Spleen (tissue), 11 donors: Measurements from ENCODE around the gene USP2. TPM values are rescaled to one million over a fixed set of nuclear protein-coding genes. Genes with fewer than 3 reads are reported as not detected.
A peak's percentile ranks its signal among the peaks of the same experiment; 100 is the strongest.

Experiments used
- DNase-seq: peaks from one replicate; pipeline ENCODE4 v3.0.0-alpha.2; 2020
- H3K27ac ChIP-seq, 8 donors: fragments of 200-600 bp; sonication (generic) in 7 of 8; 1 replicate in 4 of 8; 2 replicates in 4 of 8; pipeline versions ENCODE4 v1.5.0 to v1.8.0; 2016 to 2021; ENCODE audit warnings: inconsistent platforms in 4 of 8, mild to moderate bottlenecking in 4 of 8, moderate library complexity in 1 of 8
- H3K27me3 ChIP-seq, 7 donors: fragments of 200-600 bp; sonication (generic) in 6 of 7; replicated peaks in 1 of 7; 1 replicate in 4 of 7; 2 replicates in 3 of 7; pipeline versions ENCODE4 v1.5.0 to v1.8.0; 2016 to 2021; ENCODE audit warnings: inconsistent platforms in 3 of 7, mild to moderate bottlenecking in 1 of 7
- H3K36me3 ChIP-seq, 6 donors: fragments of 200-600 bp; sonication (generic) in 5 of 6; 1 replicate in 4 of 6; 2 replicates in 2 of 6; pipeline versions ENCODE4 v1.5.0 to v1.8.0; 2016 to 2021; ENCODE audit warnings: inconsistent platforms in 2 of 6
- H3K4me1 ChIP-seq, 6 donors: fragments of 200-600 bp; sonication (generic) in 5 of 6; 1 replicate in 3 of 6; 2 replicates in 3 of 6; pipeline versions ENCODE4 v1.5.0 to v1.8.0; 2016 to 2021; ENCODE audit warnings: inconsistent platforms in 3 of 6
- H3K4me3 ChIP-seq, 8 donors: fragments of 200-600 bp; sonication (generic) in 7 of 8; 1 replicate in 4 of 8; 2 replicates in 4 of 8; pipeline versions ENCODE4 v1.5.0 to v1.8.0; 2016 to 2021; ENCODE audit warnings: inconsistent platforms in 4 of 8, mild to moderate bottlenecking in 4 of 8, moderate library complexity in 2 of 8
- H3K9me3 ChIP-seq, 8 donors: fragments of 200-600 bp; sonication (generic) in 7 of 8; 1 replicate in 4 of 8; 2 replicates in 4 of 8; pipeline versions ENCODE4 v1.5.0 to v1.8.0; 2016 to 2021; ENCODE audit warnings: inconsistent platforms in 4 of 8
- POLR2A ChIP-seq, 3 donors: fragments of 450-650 bp; IDR thresholded peaks; one replicate each; pipeline ENCODE4 v1.5.1; 2017; ENCODE audit warnings: antibody characterized with exemption in 3 of 3, mild to moderate bottlenecking in 1 of 3
- POLR2AphosphoS5 ChIP-seq, 3 donors: sonication (generic); formaldehyde crosslinking; IDR thresholded peaks; one replicate each; pipeline ENCODE4 v1.5.1; 2017; ENCODE audit warnings: antibody characterized with exemption in 3 of 3
- WGBS, 5 donors: extraction: QIAGEN DNeasy Blood & Tissue Kit in 3 of 5; methylation state at CpG; one replicate each; pipeline versions ENCODE4 v1.1.5 to v1.1.7; 2013 to 2018; 5-methylcytosine and 5-hydroxymethylcytosine counted together
- intact Hi-C: fragments of 100-400 bp; cut with DNase I; formaldehyde crosslinking; loops from one replicate; pipeline ENCODE4 v1.15.0; 2023; ENCODE audit warnings: low total_unique reads
- polyA plus RNA-seq, 3 donors: library from polyadenylated mRNA; stranded (reverse); fragments of 200-250 nt; gene quantifications; one replicate each; pipeline ENCODE4 v1.2.1, GENCODE V29; 2013
- total RNA-seq, 7 donors: library from RNA; depleted of rRNA in 3 of 7; stranded (reverse); fragments of >200 nt in 3 of 7; fragmentation: NEBNext Ultra II Directional in 4 of 7; extraction: Animal tissue kit (Norgen Biotek cat#: 25700) in 4 of 7; gene quantifications; one replicate each; pipeline versions ENCODE4 v1.1.0 to v1.2.1, GENCODE V29; 2016 to 2021
- TF ChIP-seq, protein P1 (sequence below), 11 experiments: fragments of 200-600 bp in 7 of 11; fragments of 450-650 bp in 4 of 11; sonication (generic) in 4 of 11; IDR thresholded peaks in 8 of 11; conservative IDR thresholded peaks in 3 of 11; 1 replicate in 7 of 11; 2 replicates in 4 of 11; pipeline versions ENCODE4 v1.4.0 to v1.8.0; 2016 to 2021; ENCODE audit warnings: antibody characterized with exemption in 11 of 11, inconsistent platforms in 4 of 11, mild to moderate bottlenecking in 1 of 11
- donor health status: healthy with polysubstance abuse.
- donor health status: DM: no; HTN: no; CAD: no; lungs with moderate emphysema.
- donor health status: DM: no; HTN: no; CAD: no.
- donor health status: Bipolar disorder and iron deficiency.
- donor health status: healthy.
- donor health status: DM: no; HTN: no; CAD: no.
- donor health status: DM: yes; HTN: yes; CAD: no.

Gene USP2
- total and polyA plus RNA-seq, 10 donors: 0.15 to 0.88 (median 0.45) TPM

DNA sequence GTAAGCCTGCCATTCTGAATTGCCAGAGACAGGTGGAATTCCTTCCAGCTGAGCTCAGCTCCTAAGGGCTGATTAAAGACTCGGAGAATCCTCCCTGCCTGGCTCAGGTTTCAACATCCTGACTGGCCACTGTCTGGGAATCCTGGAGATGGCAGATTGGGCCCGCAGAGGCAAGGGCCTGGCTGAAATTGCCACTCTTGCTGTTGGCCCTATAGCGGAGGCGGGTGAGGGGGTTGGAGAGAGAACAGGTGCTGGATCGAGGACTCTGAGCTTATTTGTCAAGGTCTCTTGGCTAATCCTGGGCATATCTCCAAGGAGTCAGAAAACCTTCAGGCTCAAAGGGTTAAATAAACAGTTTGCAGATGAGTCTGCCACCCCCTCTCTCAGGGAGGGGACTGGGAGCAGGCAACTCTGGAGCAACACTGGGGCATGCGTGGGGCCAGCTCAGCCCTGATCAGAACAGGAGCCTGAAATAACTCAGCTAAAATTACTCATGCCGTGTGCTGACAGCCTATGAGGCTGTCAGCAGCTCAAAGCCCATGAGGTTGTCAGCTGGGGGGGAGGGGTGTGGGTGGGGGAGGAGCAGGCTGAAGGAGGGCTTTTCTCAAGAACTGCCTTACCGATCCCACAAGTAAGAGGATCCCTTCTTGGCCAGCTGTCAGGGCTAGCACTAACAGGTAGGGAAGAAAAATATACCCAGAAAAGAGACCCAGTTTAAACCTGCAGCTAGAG, 20.3 kb downstream of the USP2 start:
- peak; percentile 37 for DNase-seq
- Histone ChIP-seq H3K4me1 (peaks cover 0 to 42% (median 27%) of the 10 kb centered on the region in 6 donors), H3K27me3 (peaks cover 0 to 63% (median 27%) of the 10 kb centered on the region in 7 donors), H3K9me3 (no peaks in the 10 kb centered on the region), H3K27ac (no peak overlapping the region), H3K4me3 (no peak overlapping the region), H3K36me3 (no peaks in the 10 kb centered on the region)
- intact Hi-C loops: no loop called here
- TF ChIP-seq POLR2AphosphoS5 (IDR thresholded peaks at IDR 0.05) (no peak), POLR2A (IDR thresholded peaks at IDR 0.05) (no peak)
- TF ChIP-seq, protein P1, sequence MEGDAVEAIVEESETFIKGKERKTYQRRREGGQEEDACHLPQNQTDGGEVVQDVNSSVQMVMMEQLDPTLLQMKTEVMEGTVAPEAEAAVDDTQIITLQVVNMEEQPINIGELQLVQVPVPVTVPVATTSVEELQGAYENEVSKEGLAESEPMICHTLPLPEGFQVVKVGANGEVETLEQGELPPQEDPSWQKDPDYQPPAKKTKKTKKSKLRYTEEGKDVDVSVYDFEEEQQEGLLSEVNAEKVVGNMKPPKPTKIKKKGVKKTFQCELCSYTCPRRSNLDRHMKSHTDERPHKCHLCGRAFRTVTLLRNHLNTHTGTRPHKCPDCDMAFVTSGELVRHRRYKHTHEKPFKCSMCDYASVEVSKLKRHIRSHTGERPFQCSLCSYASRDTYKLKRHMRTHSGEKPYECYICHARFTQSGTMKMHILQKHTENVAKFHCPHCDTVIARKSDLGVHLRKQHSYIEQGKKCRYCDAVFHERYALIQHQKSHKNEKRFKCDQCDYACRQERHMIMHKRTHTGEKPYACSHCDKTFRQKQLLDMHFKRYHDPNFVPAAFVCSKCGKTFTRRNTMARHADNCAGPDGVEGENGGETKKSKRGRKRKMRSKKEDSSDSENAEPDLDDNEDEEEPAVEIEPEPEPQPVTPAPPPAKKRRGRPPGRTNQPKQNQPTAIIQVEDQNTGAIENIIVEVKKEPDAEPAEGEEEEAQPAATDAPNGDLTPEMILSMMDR (IDR thresholded peaks at IDR 0.05 in 8 of 11, conservative IDR thresholded peaks at IDR 0.05 in 3 of 11): no peak
- WGBS, 5 donors: 50 to 67% (median 66%) methylated on average over 8 of the region's 8 CpGs

DNA sequence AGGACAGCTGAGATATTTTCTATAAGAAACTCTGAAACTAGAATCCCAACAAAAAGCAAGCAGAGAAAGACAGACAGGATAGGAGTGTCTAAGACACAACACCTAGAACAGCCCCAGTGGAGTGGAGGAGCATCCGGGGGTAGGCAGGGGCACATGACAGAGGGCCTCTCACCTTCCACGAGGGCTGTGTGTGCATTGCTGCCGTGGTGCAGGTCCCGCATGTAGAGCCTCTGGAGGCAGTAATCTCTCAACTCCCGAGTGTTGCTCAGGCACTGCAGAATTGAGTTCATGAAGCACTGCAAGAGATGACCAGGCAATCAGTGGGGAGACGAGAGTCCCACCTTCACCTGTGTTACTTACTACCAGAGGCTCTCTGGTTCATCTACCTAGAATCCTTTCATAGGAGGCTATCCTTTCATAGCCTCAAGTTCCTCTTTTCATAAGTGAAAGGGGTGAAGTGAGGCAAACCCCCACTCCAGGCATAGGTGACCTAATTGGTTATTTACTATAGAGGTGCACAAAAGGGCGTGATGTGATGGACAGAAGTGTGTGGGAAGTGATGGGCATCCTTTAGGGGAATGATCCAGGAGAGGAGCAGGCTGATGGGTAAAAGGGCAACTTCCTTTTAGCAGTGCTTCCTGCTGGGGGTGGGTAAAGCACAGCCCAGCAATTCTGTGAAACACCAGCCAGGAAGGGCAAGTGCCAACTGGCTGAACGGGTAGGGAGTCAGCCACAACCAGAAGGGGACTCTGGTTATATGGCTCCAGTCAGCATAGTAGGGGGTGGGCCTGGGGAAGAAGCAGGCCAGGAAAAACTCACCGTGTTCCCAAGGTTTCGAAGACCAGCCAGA, 21.9 kb downstream of the USP2 start:
- Histone ChIP-seq H3K4me1 (peaks cover 0 to 42% (median 28%) of the 10 kb centered on the region in 6 donors), H3K9me3 (no peaks in the 10 kb centered on the region), H3K27me3 (peaks cover 0 to 63% (median 17%) of the 10 kb centered on the region in 7 donors), H3K27ac (no peak overlapping the region), H3K4me3 (no peak overlapping the region), H3K36me3 (no peaks in the 10 kb centered on the region)
- intact Hi-C loops: loop anchor here (5.0 kb wide), 1 partner anchor 113 kb away; no protein-coding TSS in a partner anchor
- TF ChIP-seq, protein P1 (IDR thresholded peaks at IDR 0.05 in 8 of 11, conservative IDR thresholded peaks at IDR 0.05 in 3 of 11): no peak
- TF ChIP-seq POLR2A (IDR thresholded peaks at IDR 0.05) (no peak), POLR2AphosphoS5 (IDR thresholded peaks at IDR 0.05) (no peak)
- peak; percentile 21 for DNase-seq
- 67 to 80% (median 76%) methylated on average over 10 of the region's 10 CpGs for WGBS, 5 donors

DNA sequence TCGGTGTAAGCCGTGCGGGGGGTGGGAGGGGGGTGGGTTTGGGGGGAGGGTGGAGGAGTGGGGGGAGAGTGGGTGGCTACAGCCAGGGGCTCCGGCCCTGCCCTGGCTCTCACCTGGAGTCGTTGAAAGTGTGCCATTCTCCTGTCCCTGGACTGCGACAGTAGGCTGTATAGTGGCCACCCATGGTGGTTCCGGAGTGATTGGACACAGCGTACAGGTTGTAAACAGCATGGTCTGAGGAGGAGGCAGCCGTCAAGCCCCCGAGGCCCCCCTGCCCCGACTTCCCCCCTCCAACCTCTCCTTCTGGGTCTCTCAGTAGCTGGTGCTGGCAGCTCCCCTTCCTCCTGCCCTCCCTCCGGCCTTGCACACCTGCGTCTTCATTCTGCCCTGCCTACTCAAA, 24.4 kb downstream of the USP2 start:
- TF ChIP-seq, protein P1 (IDR thresholded peaks at IDR 0.05 in 8 of 11, conservative IDR thresholded peaks at IDR 0.05 in 3 of 11): no peak
- TF ChIP-seq POLR2AphosphoS5 (IDR thresholded peaks at IDR 0.05) (no peak), POLR2A (IDR thresholded peaks at IDR 0.05) (no peak)
- Histone ChIP-seq H3K4me1 (peaks cover 0 to 25% (median 13%) of the 10 kb centered on the region in 6 donors), H3K36me3 (no peaks in the 10 kb centered on the region), H3K27me3 (peaks cover 0 to 57% (median 0%) of the 10 kb centered on the region in 7 donors), H3K27ac (peak overlapping the region in 1 of 8 donors; percentile 36), H3K4me3 (peak overlapping the region in 5 of 8 donors; percentile 46 to 78 (median 56)), H3K9me3 (no peaks in the 10 kb centered on the region)
- no peak for DNase-seq
- intact Hi-C loops: loop anchor here (5.0 kb wide), 1 partner anchor 115 kb away; no protein-coding TSS in a partner anchor
- WGBS, 5 donors: 42 to 62% (median 47%) methylated on average over 8 to 13 of the region's 13 CpGs
